ENCODE results near the gene SMIM41. TPM values are rescaled to one million over a fixed set of nuclear protein-coding genes. Genes with fewer than 3 reads are reported as not detected.
A peak's percentile ranks its signal among the peaks of the same experiment; 100 is the strongest.

The SMIM41 gene
- total RNA-seq, 2 donors from 2014 or later = 0.19 TPM; not detected in 1

GRCh38 chr12:52137746-52138145, 58.2 kb downstream of the SMIM41 start:
- no peak for DNase-seq (ENCODE audit: low spot score)
- intact Hi-C loops (cut with DNase I) = no loop called here

DNA sequence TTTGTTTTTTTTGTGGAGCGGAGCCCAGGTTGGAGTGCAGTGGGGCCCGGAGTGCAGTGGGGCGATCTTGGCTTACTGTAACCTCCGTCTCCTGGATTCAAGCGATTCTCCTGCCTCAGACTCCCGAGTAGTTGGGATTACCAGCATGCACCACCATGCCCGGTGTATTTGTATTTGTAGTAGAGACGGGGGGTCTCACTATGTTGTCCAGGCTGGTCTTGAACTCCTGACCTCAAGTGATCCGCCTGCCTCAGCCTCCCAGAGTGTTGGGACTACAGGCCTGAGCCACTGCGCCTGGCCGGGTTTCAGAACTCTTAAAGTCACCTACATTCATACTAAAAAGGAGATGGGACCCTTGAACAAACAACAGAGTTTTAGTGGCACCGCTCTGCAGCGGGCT, 59.6 kb downstream of the SMIM41 start:
- DNase-seq (ENCODE audit: low spot score) = no peak
- intact Hi-C loops (cut with DNase I) = no loop called here

GRCh38 chr12:52139579-52140062, 60.1 kb downstream of the SMIM41 start:
- intact Hi-C loops (cut with DNase I) = no loop called here
- DNase-seq (ENCODE audit: low spot score) = no peak

GRCh38 chr12:52141306-52141705, 61.8 kb downstream of the SMIM41 start:
- intact Hi-C loops (cut with DNase I) = no loop called here
- no peak for DNase-seq (ENCODE audit: low spot score)

DNA sequence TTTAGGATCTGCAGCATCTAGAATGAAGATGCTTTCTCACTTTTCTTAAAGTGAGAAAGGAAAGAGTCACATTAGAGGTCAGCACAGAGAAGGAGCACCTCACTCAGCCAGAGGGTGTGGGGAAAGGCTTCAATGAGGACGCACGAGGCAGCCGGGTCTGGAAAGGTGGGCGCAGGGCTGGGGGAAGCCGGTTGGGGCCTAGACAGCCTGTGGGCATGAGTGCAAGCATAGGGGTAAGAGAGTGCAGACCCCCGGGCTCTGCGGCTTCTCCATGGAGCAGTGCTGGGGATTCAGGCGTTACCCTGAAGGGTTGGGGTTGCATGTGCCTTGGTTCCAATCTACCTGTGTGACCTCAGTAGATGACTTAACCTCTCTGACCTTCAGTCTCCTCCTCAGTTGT, 62.4 kb downstream of the SMIM41 start:
- DNase-seq (ENCODE audit: low spot score) = no peak
- intact Hi-C loops (cut with DNase I) = no loop called here

DNA sequence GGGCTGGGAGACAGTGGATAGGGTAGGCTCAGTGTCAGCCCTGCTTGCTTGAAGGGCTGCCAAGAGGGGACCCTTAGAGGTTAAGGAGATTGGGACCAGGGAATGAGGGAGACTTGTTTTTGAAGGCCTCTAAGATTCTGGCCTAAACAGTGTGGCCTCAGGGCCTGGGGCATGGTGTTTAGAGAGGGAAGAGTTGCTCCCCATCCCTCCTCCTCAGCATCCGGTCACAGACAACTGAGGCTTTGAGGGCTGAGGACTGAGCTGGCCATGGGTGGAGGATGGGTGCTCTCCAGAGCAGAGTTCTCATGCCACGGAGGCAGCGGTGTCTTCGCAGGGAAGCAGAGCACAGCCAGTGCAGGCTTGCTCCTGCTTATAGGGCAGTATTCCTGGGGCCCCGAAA, 62.9 kb downstream of the SMIM41 start:
- intact Hi-C loops (cut with DNase I) = no loop called here
- DNase-seq (ENCODE audit: low spot score) = no peak

DNA sequence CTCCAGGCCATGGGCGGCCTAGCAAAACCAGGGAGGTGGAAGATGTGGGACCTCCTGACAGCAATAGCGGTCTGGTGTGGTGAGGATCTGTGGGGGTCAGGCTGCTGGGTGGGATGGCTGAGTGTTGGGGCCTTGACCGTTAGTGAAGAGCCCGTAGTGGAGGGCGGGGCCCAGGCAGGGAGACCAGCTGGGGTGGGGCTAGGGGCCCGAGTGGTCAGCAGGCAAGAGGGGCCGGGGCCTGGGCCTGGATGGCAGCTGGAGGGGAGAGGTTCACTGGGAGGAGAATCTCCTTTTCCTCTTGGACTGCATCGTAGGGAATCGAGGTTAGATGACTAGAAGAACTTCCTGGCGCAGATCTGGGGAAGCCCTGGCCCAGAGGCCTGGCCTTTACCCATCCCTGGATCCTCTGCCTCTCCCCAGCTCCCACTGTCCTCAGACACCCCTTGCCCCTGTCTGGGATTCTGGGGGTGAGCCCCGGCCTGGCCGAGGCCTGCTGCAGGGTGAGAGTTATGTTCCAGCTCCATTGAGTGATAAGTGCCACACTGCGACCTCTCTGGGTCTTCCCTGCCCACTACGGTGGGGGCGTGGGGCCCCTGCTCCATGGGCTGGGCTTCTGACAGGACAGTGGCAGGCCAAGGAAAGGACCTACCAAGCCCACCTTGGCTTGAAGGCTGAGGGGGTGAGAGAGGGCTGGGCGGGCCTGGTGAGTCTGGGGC, 65.2 kb downstream of the SMIM41 start:
- intact Hi-C loops (cut with DNase I) = no loop called here
- no peak for DNase-seq (ENCODE audit: low spot score)

GRCh38 chr12:52145228-52146088, 66.0 kb downstream of the SMIM41 start:
- intact Hi-C loops (cut with DNase I) = no loop called here
- DNase-seq (ENCODE audit: low spot score) = no peak

DNA sequence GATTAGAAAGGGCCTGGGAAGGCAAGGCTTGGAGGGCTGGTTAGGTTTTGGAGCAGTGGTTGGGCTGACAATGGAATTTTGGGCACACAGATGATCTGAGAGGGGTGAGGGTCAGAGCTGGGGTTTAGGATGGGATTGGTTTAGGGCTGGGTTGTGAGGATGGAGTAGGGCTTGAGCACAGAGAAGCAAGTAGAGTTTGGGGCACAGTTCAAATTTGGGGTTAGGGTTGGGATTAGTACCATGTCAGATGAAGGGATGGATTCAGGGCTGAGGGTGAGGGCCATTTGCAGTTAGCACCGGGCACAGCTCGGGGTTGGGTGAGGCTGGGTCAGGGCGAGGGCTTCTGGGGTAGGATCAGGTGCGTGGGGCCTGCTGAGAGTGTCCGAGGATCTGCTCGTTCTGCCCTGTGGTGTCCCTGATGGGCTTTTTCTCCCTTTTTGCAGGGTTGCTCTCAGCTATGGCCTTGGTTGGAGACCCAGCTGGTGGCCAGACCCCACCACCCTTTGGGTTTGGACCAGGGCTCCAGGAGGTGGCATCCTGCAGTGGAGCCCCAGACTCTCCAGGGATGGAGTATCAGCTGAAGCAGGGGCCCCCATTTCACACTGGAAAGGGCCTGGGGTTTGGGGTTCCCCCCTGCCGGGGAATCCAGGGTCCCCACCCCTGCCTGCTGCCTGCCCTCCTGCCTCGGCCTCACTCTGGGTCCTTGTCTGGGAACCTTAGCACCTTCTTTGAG, 66.8 kb downstream of the SMIM41 start:
- DNase-seq (ENCODE audit: low spot score) = no peak
- intact Hi-C loops (cut with DNase I) = no loop called here

GRCh38 chr12:52146822-52147366, 67.4 kb downstream of the SMIM41 start:
- intact Hi-C loops (cut with DNase I) = no loop called here

DNA sequence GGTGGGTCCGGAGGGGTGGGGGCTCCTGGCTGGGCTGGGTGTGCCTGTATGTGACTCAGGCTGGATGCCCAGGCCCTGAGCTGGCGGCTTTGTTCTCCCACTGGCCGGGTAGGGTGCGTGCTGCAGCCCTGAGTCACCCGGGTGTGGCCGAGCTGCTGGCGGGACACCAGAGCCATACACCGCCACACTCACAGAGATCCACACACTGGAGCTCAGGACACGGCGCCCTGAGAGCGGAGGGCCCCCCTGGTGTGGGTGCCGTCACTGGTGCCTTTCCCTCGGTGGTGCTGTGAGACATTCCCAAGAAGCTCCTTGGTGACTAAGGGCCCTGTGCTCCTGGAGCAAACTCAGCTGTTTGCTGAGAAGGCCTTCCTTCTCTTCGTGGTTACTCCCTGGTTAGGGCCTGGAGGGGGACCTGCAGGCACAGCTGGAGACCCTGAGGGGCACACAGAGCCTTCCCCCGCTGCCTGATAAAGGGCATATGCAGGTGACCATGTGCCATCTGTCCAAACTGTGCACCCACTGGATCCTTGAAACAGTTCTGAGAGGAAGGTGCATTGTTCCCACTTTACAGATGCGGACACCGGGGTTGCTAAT, 68.0 kb downstream of the SMIM41 start:
- intact Hi-C loops (cut with DNase I) = no loop called here
- DNase-seq (ENCODE audit: low spot score) = peak; percentile 98

More at GRCh38 chr12:52146822-52147366, 67.4 kb downstream of the SMIM41 start:
- DNase-seq (ENCODE audit: low spot score) = no peak

DNA sequence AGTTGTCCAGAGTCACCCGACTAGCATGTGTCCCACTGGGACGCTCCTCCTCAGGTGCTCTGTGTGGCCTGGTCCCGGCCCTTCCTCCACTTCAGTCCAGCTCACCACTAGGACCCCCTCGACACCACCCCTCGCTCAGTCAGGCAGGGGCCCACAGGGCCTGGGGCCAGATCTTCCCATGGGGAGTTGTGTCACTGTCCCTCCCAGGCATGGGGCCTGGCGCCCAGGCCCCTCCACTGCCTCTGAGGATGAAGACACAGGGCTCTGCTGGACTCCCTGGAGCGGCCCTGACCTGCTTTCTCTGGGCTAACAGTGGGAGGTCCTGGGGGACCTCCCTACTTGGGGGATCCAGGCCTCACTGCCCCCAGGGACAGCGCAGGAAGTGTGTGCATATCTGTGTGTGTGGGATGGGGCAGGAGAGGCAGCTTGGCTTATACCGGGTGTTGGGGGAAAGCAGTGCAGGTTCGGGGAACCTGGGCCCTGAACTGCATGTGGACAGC, 68.5 kb downstream of the SMIM41 start:
- no peak for DNase-seq (ENCODE audit: low spot score)
- intact Hi-C loops (cut with DNase I) = no loop called here

DNA sequence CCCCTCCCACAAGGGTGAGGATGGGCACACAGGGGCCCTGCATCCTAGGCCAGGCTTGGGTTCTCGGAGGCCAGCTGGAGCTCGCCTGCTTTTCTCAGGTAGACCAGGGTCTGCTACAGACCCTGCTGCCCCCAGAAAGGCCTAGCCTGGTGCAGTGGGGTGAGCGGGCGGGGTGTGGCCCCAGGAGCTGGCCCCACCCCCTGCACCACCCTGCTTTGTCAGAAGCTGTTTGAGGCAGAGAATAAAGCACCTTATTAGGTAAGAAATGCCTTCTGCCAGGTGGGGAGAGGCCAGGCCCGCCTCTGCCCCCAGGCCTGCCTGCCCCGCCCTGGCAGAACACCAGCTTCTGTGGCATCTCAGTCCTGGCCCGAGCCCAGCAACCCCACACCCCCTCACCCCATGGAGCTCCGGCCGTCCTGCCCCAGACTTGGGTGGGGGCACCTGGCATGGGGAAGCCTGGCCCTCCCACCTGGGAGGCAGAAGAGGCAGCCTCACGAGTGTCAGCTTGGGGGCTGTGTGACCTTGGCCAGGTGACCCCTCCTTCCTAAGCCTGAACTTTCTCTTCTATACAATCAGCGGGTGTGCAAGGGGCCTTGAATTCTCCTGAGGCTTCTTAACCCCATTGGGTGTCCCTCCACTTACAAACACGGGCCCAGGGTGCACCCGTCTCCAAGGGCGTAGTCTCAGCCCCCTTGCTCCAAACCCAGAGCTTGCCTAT, 69.1 kb downstream of the SMIM41 start:
- no peak for DNase-seq (ENCODE audit: low spot score)
- intact Hi-C loops (cut with DNase I) = no loop called here

- intact Hi-C loops (cut with DNase I) = no loop called here
- no peak for DNase-seq (ENCODE audit: low spot score)
Observed at GRCh38 chr12:52149182-52149641, 69.7 kb downstream of the SMIM41 start.

- intact Hi-C loops (cut with DNase I) = loop anchor here (5.0 to 10.0 kb wide), 4 partner anchors 183 to 825 kb away; no protein-coding TSS in a partner anchor
- DNase-seq (ENCODE audit: low spot score) = no peak
Observed at GRCh38 chr12:52149651-52150241, 70.2 kb downstream of the SMIM41 start.

- intact Hi-C loops (cut with DNase I) = loop anchor here (5.0 to 10.0 kb wide), 4 partner anchors 181 to 824 kb away; no protein-coding TSS in a partner anchor
- DNase-seq (ENCODE audit: low spot score) = no peak
Observed at GRCh38 chr12:52151153-52151836, 71.8 kb downstream of the SMIM41 start.
